HepG2 (cell line): ENCODE results near the gene WDR26.

Source experiments
- BRF2 ChIP-seq: sonication (generic); formaldehyde crosslinking; IDR thresholded peaks from 2 replicates; pipeline ENCODE4 v1.8.1; 2022; ENCODE audit warnings: mild to moderate bottlenecking, missing genetic modification reagents
- EP300 ChIP-seq, 3 experiments: sonication (generic) in 1 of 3; formaldehyde crosslinking in 1 of 3; IDR thresholded peaks; 2 replicates each; pipeline versions ENCODE4 v1.5.1 to v1.6.1; 2011 to 2020; ENCODE audit warnings: low read depth in 2 of 3, low read length in 2 of 3, borderline replicate concordance in 1 of 3, improper control_type of control experiment in 1 of 3, mild to moderate bottlenecking in 1 of 3, missing genetic modification reagents in 1 of 3, moderate library complexity in 1 of 3
- ESRRA ChIP-seq: sonication (generic); formaldehyde crosslinking; IDR thresholded peaks from 2 replicates; pipeline ENCODE4 v1.5.1; 2020; ENCODE audit warnings: mild to moderate bottlenecking, low read depth, missing genetic modification reagents
- FOXA3 ChIP-seq: IDR thresholded peaks from 2 replicates; pipeline ENCODE4 v1.6.1; 2016; ENCODE audit warnings: missing genetic modification reagents, missing compliant biosample characterization
- GRHL1 ChIP-seq: sonication (generic); formaldehyde crosslinking; conservative IDR thresholded peaks from 2 replicates; pipeline ENCODE4 v1.8.0; 2022; ENCODE audit warnings: missing genetic modification reagents
- JUND ChIP-seq: sonication (generic); formaldehyde crosslinking; IDR thresholded peaks from 2 replicates; pipeline ENCODE4 v1.8.0; 2022; ENCODE audit warnings: mild to moderate bottlenecking, missing genetic modification reagents
- KLF16 ChIP-seq, 2 experiments: sonication (generic) in 1 of 2; formaldehyde crosslinking in 1 of 2; IDR thresholded peaks; 2 replicates each; pipeline versions ENCODE4 v1.6.1 to v1.8.0; 2016 to 2023; ENCODE audit warnings: missing genetic modification reagents in 2 of 2, missing compliant biosample characterization in 1 of 2
- NFRKB ChIP-seq: fragments of 450-650 bp; IDR thresholded peaks from 2 replicates; pipeline ENCODE4 v1.6.1; 2017
- NR2F1 ChIP-seq, 2 experiments: fragments of 450-650 bp in 1 of 2; formaldehyde crosslinking in 1 of 2; IDR thresholded peaks; 2 replicates each; pipeline versions ENCODE4 v1.5.0 to v1.6.1; 2016 to 2020; ENCODE audit warnings: mild to moderate bottlenecking in 1 of 2, missing compliant biosample characterization in 1 of 2, missing genetic modification reagents in 1 of 2, moderate library complexity in 1 of 2
- POLR2A ChIP-seq, 2 experiments: IDR thresholded peaks; 2 replicates each; pipeline ENCODE4 v1.6.1; 2011; ENCODE audit warnings: low read depth in 2 of 2, low read length in 2 of 2, mild to moderate bottlenecking in 1 of 2, moderate library complexity in 1 of 2; ENCODE audit not compliant: insufficient read depth in 1 of 2
- ZC3H13 ChIP-seq: sonication (generic); formaldehyde crosslinking; IDR thresholded peaks from 2 replicates; pipeline ENCODE4 v1.8.1; 2023; ENCODE audit warnings: mild to moderate bottlenecking, missing genetic modification reagents, moderate library complexity
- ZSCAN29 ChIP-seq: sonication (generic); formaldehyde crosslinking; conservative IDR thresholded peaks from 2 replicates; pipeline ENCODE4 v1.4.0; 2020; ENCODE audit warnings: mild to moderate bottlenecking, missing genetic modification reagents
- TF ChIP-seq, protein P1 (sequence below): sonication (generic); formaldehyde crosslinking; IDR thresholded peaks from 2 replicates; pipeline ENCODE4 v1.5.0; 2020; ENCODE audit warnings: mild to moderate bottlenecking, missing genetic modification reagents, moderate library complexity

DNA sequence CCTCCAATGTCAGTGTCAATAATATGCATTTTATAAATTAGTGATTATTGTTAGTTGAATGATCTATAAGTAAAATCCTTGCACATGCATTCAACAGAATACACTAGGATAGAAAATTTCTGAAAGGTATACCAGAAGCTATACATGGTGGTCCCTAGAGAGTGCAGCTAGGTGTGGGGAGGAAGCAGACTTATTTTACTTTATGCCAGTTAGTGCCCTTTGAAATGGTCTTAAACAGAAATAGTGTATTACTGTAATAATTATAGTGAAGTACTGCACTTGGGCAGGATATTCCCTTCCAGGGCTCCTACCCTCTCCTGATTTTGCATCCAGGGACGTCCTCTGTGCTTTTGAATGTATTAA, 23.2 kb upstream of the WDR26 start:
- TF ChIP-seq JUND (CRISPR knock-in tag) = no peak
- TF ChIP-seq ESRRA = no peak
- TF ChIP-seq BRF2 (CRISPR knock-in tag) = no peak
- no peak for TF ChIP-seq FOXA3 (CRISPR knock-in tag)
- TF ChIP-seq ZC3H13 (CRISPR knock-in tag) = no peak
- TF ChIP-seq KLF16 (CRISPR knock-in tag; IDR thresholded peaks at IDR 0.05) = no peak
- TF ChIP-seq, protein P1, sequence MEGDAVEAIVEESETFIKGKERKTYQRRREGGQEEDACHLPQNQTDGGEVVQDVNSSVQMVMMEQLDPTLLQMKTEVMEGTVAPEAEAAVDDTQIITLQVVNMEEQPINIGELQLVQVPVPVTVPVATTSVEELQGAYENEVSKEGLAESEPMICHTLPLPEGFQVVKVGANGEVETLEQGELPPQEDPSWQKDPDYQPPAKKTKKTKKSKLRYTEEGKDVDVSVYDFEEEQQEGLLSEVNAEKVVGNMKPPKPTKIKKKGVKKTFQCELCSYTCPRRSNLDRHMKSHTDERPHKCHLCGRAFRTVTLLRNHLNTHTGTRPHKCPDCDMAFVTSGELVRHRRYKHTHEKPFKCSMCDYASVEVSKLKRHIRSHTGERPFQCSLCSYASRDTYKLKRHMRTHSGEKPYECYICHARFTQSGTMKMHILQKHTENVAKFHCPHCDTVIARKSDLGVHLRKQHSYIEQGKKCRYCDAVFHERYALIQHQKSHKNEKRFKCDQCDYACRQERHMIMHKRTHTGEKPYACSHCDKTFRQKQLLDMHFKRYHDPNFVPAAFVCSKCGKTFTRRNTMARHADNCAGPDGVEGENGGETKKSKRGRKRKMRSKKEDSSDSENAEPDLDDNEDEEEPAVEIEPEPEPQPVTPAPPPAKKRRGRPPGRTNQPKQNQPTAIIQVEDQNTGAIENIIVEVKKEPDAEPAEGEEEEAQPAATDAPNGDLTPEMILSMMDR (CRISPR knock-in tag) = no peak
- no peak for TF ChIP-seq NR2F1 (CRISPR knock-in tag; IDR thresholded peaks at IDR 0.05)
- no peak for TF ChIP-seq GRHL1 (CRISPR knock-in tag)
- TF ChIP-seq POLR2A (IDR thresholded peaks at IDR 0.05; ENCODE audit: insufficient read depth in 1 of 2, low read depth in 2 of 2, low read length in 2 of 2) = no peak
- no peak for TF ChIP-seq NFRKB
- TF ChIP-seq ZSCAN29 (CRISPR knock-in tag) = no peak
- no peak for TF ChIP-seq EP300 (IDR thresholded peaks at IDR 0.05; ENCODE audit: low read depth in 2 of 2, low read length in 2 of 2)
- no peak for TF ChIP-seq EP300 (CRISPR knock-in tag; IDR thresholded peaks at IDR 0.05; ENCODE audit: borderline replicate concordance)
